Measurements from ENCODE around the gene LFNG. TPM values are rescaled to one million over a fixed set of nuclear protein-coding genes. Genes with fewer than 3 reads are reported as not detected.

LFNG gene
- total RNA-seq, 3 donors from 2014 or later (not counting 1 experiment from before 2014, with no cell fraction given), result 140 to 191 (median 176) TPM

GRCh38 chr7:2569421-2569820 lies 49.8 kb downstream of the LFNG start:
- H3K27ac Mint-ChIP-seq, result no peak overlapping the region
- DNase-seq (no peak), ATAC-seq (no peak)
- Histone ChIP-seq H3K36me3 (ENCODE audit: control insufficient read depth, insufficient read depth, low read length) (peaks cover 3% of the 10 kb centered on the region), H3K9me3 (ENCODE audit: control insufficient read depth, insufficient read depth, low read length) (no peaks in the 10 kb centered on the region), H3K4me3 (ENCODE audit: low read length) (no peak overlapping the region), H3K4me1 (ENCODE audit: control insufficient read depth, insufficient read depth, low read length) (peaks cover 7% of the 10 kb centered on the region), H3K27ac (ENCODE audit: low read length) (no peak overlapping the region), H3K27me3 (ENCODE audit: control insufficient read depth, insufficient read depth, low read length) (no peaks in the 10 kb centered on the region)
- H3K9me3 Mint-ChIP-seq, result no peaks in the 10 kb centered on the region
- H3K36me3 Mint-ChIP-seq, result no peaks in the 10 kb centered on the region
- H3K27me3 Mint-ChIP-seq (ENCODE audit: low read depth in 2 of 2), result no peaks in the 10 kb centered on the region
- 98% methylated on average over 14 of the region's 14 CpGs for WGBS (ENCODE audit: insufficient coverage)
- no peak overlapping the region for H3K4me3 Mint-ChIP-seq
- TF ChIP-seq, protein P1, sequence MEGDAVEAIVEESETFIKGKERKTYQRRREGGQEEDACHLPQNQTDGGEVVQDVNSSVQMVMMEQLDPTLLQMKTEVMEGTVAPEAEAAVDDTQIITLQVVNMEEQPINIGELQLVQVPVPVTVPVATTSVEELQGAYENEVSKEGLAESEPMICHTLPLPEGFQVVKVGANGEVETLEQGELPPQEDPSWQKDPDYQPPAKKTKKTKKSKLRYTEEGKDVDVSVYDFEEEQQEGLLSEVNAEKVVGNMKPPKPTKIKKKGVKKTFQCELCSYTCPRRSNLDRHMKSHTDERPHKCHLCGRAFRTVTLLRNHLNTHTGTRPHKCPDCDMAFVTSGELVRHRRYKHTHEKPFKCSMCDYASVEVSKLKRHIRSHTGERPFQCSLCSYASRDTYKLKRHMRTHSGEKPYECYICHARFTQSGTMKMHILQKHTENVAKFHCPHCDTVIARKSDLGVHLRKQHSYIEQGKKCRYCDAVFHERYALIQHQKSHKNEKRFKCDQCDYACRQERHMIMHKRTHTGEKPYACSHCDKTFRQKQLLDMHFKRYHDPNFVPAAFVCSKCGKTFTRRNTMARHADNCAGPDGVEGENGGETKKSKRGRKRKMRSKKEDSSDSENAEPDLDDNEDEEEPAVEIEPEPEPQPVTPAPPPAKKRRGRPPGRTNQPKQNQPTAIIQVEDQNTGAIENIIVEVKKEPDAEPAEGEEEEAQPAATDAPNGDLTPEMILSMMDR (IDR thresholded peaks at IDR 0.05), result no peak
- intact Hi-C loops (cut with micrococcal nuclease), result no loop called here
- H3K4me1 Mint-ChIP-seq, result peaks cover 5 to 14% of the 10 kb centered on the region in 2 donors

- Histone ChIP-seq H3K4me1 (ENCODE audit: control insufficient read depth, insufficient read depth, low read length) (peaks cover 7% of the 10 kb centered on the region), H3K4me3 (ENCODE audit: low read length) (no peak overlapping the region), H3K36me3 (ENCODE audit: control insufficient read depth, insufficient read depth, low read length) (peaks cover 3% of the 10 kb centered on the region), H3K9me3 (ENCODE audit: control insufficient read depth, insufficient read depth, low read length) (no peaks in the 10 kb centered on the region), H3K27ac (ENCODE audit: low read length) (no peak overlapping the region), H3K27me3 (ENCODE audit: control insufficient read depth, insufficient read depth, low read length) (no peaks in the 10 kb centered on the region)
- no peaks in the 10 kb centered on the region for H3K9me3 Mint-ChIP-seq
- 94% methylated on average over 12 of the region's 16 CpGs for WGBS (ENCODE audit: insufficient coverage)
- no peak overlapping the region for H3K4me3 Mint-ChIP-seq
- no peak overlapping the region for H3K27ac Mint-ChIP-seq
- ATAC-seq (no peak), DNase-seq (no peak)
- H3K36me3 Mint-ChIP-seq, result no peaks in the 10 kb centered on the region
- H3K27me3 Mint-ChIP-seq (ENCODE audit: low read depth in 2 of 2), result no peaks in the 10 kb centered on the region
- TF ChIP-seq, protein P1 (IDR thresholded peaks at IDR 0.05), result no peak
- intact Hi-C loops (cut with micrococcal nuclease), result no loop called here
- H3K4me1 Mint-ChIP-seq, result peaks cover 10 to 19% of the 10 kb centered on the region in 2 donors
These were observed 50.4 kb downstream of the LFNG start for GRCh38 chr7:2570021-2570420.

DNA sequence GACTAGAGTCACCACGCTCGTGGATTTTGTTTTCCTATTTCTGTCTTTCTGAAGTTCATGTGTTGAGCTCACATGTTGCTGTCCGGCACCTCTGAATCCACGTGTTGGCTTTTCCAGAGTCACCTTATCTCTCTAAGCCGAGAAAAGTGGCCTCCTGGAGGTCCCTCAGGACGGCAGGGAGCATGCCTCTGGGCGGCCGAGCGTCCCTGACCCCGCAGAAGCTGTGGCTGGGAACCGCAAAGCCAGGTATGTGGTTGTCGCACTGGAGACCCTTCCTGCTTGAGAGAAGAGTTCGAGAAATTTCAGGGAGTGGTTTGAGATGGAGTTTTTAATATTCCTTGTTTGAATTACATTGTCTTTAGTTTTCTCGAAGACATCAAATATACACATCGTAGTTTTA lies 51.8 kb downstream of the LFNG start:
- peaks cover 3% of the 10 kb centered on the region for H3K36me3 ChIP-seq (ENCODE audit: control insufficient read depth, insufficient read depth, low read length)
- Mint-ChIP-seq H3K36me3 (no peaks in the 10 kb centered on the region), H3K27ac (no peak overlapping the region), H3K9me3 (no peaks in the 10 kb centered on the region), H3K4me3 (no peak overlapping the region), H3K27me3 (ENCODE audit: low read depth in 2 of 2) (no peaks in the 10 kb centered on the region), H3K4me1 (peaks cover 11 to 19% of the 10 kb centered on the region in 2 donors)
- intact Hi-C loops (cut with micrococcal nuclease), result no loop called here
- no peaks in the 10 kb centered on the region for H3K27me3 ChIP-seq (ENCODE audit: control insufficient read depth, insufficient read depth, low read length)
- no peak overlapping the region for H3K4me3 ChIP-seq (ENCODE audit: low read length)
- no peak overlapping the region for H3K27ac ChIP-seq (ENCODE audit: low read length)
- peaks cover 7% of the 10 kb centered on the region for H3K4me1 ChIP-seq (ENCODE audit: control insufficient read depth, insufficient read depth, low read length)
- ATAC-seq, result no peak
- H3K9me3 ChIP-seq (ENCODE audit: control insufficient read depth, insufficient read depth, low read length), result no peaks in the 10 kb centered on the region
- DNase-seq, result no peak
- 92% methylated on average over 15 of the region's 15 CpGs for WGBS (ENCODE audit: insufficient coverage)
- TF ChIP-seq, protein P1 (IDR thresholded peaks at IDR 0.05), result no peak

DNA sequence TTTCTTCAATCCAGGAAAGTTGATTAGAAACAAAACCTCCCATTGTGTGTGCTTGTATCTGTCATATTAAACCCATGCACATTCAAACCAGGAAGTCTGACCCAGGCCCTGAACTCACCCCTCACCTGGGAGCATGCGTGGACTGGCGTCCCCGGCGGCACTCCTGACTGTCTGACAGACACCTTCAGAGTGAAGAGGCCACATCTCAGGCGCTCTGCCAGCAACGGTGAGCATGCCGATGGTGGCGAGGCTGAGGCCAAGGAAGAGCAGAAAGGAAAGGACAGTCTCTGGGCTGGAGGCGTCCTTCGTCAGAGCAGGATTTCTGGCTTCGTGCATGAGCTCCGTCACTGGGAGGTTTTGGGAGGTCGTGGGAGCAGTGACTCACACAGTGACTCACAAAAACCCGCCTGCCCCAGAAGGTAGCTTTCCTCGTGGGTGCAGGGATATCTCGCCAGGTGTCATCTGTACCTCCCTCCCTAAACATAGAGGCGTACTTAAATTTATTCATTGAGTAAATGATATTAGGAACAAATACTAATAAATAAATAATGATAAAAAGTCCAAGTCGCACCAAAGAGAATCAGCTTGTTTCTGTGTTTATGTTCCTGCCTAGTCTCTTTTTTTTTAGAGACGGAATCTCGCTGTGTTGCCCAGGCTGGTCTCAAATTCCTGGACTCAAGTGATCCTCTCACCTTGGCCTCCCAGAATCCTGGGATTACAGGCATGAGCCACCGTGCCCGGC lies 52.7 kb downstream of the LFNG start:
- intact Hi-C loops (cut with micrococcal nuclease), result no loop called here
- TF ChIP-seq, protein P1 (IDR thresholded peaks at IDR 0.05), result no peak
- Mint-ChIP-seq H3K27ac (no peak overlapping the region), H3K4me3 (no peak overlapping the region), H3K4me1 (peaks cover 11 to 19% of the 10 kb centered on the region in 2 donors), H3K36me3 (no peaks in the 10 kb centered on the region), H3K27me3 (ENCODE audit: low read depth in 2 of 2) (no peaks in the 10 kb centered on the region), H3K9me3 (no peaks in the 10 kb centered on the region)
- WGBS (ENCODE audit: insufficient coverage), result 92% methylated on average over 19 of the region's 22 CpGs
- no peak for DNase-seq
- peaks cover 7% of the 10 kb centered on the region for H3K4me1 ChIP-seq (ENCODE audit: control insufficient read depth, insufficient read depth, low read length)
- no peak for ATAC-seq
- no peak overlapping the region for H3K27ac ChIP-seq (ENCODE audit: low read length)
- peaks cover 3% of the 10 kb centered on the region for H3K36me3 ChIP-seq (ENCODE audit: control insufficient read depth, insufficient read depth, low read length)
- H3K9me3 ChIP-seq (ENCODE audit: control insufficient read depth, insufficient read depth, low read length), result no peaks in the 10 kb centered on the region
- no peaks in the 10 kb centered on the region for H3K27me3 ChIP-seq (ENCODE audit: control insufficient read depth, insufficient read depth, low read length)
- no peak overlapping the region for H3K4me3 ChIP-seq (ENCODE audit: low read length)

Measured in natural killer cell (primary cell).